OCI-M2 (cell line): ENCODE measurements around the gene TWF2.
"Not testable (repeated sequence)": the region's sequence is repeated elsewhere in the genome, so short reads cannot be mapped to it uniquely, and the experiment has no call there.

Experiments
- DNase-seq: peaks from one replicate; lab custom pipeline; 2025; ENCODE audit not compliant: unreplicated experiment; lab: John Stamatoyannopoulos, UW

Gene TWF2

GRCh38 chr3:52238761-52239701 is at the start of gene TWF2:
Gene TWF2, minus strand, starts transcription at chr3:52239158. Its CDS starts 142 bp downstream, at chr3:52239016.
- no peak for DNase-seq

GRCh38 chr3:52288674-52289073 is 49.7 kb upstream of the TWF2 start:
- DNase-seq: no peak

GRCh38 chr3:52286777-52287110 is 47.8 kb upstream of the TWF2 start:
- no peak for DNase-seq

- DNase-seq: not testable (repeated sequence)
Measured at GRCh38 chr3:52284051-52284450, 45.1 kb upstream of the TWF2 start.

- DNase-seq: no peak
Measured at GRCh38 chr3:52283306-52283705, 44.3 kb upstream of the TWF2 start.

GRCh38 chr3:52281981-52282801 is 43.2 kb upstream of the TWF2 start:
- DNase-seq: no peak

- DNase-seq: no peak
Measured at GRCh38 chr3:52280050-52280461, 41.1 kb upstream of the TWF2 start.

GRCh38 chr3:52279596-52279995 is 40.6 kb upstream of the TWF2 start:
- DNase-seq: no peak

GRCh38 chr3:52278510-52279069 is 39.6 kb upstream of the TWF2 start, which contains the start of gene WDR82:
Gene WDR82, minus strand, starts transcription at chr3:52278649. Its CDS starts 288 bp downstream, at chr3:52278361.
- DNase-seq: no peak

GRCh38 chr3:52277972-52278509 is 39.1 kb upstream of the TWF2 start:
- DNase-seq: no peak

GRCh38 chr3:52277071-52277964 is 38.4 kb upstream of the TWF2 start:
- no peak for DNase-seq

- not testable (repeated sequence) for DNase-seq
Measured at GRCh38 chr3:52274781-52275180, 35.8 kb upstream of the TWF2 start.

GRCh38 chr3:52272831-52273230 is 33.9 kb upstream of the TWF2 start:
- DNase-seq: no peak

- DNase-seq: not testable (repeated sequence)
Measured at GRCh38 chr3:52272172-52272571, 33.2 kb upstream of the TWF2 start.

- no peak for DNase-seq
Measured at GRCh38 chr3:52270252-52270754, 31.3 kb upstream of the TWF2 start.

- DNase-seq: no peak
Measured at GRCh38 chr3:52269776-52270175, 30.8 kb upstream of the TWF2 start.

- DNase-seq: no peak
Measured at GRCh38 chr3:52268036-52268435, 29.1 kb upstream of the TWF2 start.

GRCh38 chr3:52265387-52265786 is 26.4 kb upstream of the TWF2 start:
- DNase-seq: no peak

GRCh38 chr3:52262447-52262846 is 23.5 kb upstream of the TWF2 start:
- no peak for DNase-seq

GRCh38 chr3:52259448-52259847 is 20.5 kb upstream of the TWF2 start:
- DNase-seq: no peak
